GM19468 (cell line): ENCODE results near the gene ACSF3.

Experiments
- ATAC-seq: cut with Tn5 transposase; IDR thresholded peaks from one replicate; pipeline ENCODE4 v1.9.1; 2021; ENCODE audit warnings: mild to moderate bottlenecking, moderate library complexity, moderate number of reproducible peaks; ENCODE audit not compliant: unreplicated experiment; ENCODE audit errors: extremely low read depth

Gene ACSF3

GRCh38 chr16:89140981-89141883, 47.6 kb downstream of the ACSF3 start:
- no peak for ATAC-seq

GRCh38 chr16:89141884-89142267, 48.2 kb downstream of the ACSF3 start:
- ATAC-seq = no peak

DNA sequence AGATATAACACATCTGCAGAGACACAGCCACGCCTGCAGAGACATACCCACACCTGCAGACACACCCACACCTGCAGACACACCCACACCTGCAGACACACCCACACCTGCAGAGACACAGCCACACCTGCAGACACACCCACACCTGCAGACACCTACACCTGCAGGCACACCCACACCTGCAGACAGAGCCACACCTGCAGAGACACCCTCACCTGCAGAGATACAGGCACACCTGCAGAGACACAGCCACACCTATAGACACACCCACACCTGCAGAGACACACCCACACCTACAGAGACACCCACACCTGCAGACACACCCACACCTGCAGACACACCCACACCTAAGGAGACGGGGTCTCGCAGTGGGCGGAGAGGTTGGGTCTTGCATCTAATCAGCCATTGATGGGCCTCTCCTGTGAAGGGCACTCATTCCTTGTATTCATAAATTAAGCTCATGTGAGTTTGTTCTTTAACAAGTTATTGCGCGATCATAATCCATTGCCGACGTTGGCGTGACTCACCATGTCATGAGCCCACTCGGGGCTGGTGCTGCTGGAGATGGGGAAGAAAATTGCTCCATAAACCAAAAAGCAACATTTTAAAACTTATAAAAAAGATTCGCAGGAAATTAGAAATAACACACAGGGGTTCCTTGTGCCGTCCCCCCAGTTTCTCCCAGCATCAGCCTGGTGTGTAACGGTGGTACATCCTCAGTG, 49.0 kb downstream of the ACSF3 start:
- ATAC-seq = no peak

DNA sequence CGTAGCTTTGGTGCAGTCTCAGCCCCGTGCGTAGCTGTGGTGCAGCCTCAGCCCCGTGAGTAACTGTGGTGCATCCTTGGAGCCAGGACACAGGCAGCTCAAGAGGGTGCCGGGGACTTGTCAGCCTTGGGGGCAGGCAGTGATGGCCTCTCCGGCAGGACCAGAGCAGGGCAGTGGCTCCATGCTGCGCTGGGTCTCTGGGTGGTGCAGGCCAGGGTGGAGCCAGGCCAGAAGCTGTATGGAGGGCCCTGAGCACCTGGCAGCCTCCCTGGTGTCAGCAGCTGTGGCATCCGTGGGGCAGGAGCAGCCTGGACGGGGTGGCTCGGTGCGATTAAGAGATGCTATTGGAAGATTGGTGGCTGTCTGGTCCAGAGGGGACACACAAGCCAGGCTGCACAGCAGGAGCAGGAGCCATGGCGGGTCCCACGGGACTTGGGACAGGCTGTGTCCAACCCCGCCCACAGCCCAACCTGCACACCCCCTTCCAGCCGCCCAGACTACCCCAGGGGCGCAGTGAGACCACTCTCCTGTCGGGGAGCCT, 49.6 kb downstream of the ACSF3 start:
- no peak for ATAC-seq

DNA sequence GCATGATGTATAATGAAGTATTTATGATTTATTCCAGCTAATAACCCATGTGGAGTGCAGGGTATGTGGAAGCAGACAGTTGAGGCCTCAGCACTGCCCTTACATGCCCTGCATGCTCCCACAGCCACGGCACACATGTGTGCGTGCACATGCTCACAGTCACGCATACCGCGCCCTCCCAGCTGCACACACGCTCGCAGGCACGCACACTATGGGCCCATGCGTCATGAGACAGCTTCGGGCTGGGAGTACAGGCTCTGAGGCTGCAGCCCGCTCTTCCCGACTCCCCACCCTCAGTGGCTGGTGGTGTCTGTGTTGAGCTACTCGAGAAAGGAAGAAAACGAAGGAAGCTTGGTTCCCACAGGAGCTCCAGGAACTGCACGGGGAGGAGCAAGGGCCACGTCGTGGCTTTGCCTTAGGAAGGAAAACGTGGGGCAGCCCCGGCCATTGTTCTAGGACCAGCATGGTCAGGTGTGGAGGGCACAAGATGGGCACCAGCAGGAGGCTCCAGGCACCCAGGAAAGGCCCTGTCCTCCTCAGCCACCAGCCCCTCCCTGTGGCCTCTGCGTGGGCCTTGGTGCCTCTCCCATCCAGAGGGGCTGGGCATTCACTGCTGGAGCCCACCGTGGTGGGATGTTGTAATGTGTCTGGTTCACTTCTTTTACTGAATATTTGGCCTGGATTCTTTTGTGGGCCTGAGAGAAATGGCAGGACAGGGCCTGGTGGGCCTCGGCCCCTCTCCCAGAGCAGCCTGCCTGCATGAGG, 50.4 kb downstream of the ACSF3 start:
- no peak for ATAC-seq

- no peak for ATAC-seq
Observed at GRCh38 chr16:89144681-89145080, 51.0 kb downstream of the ACSF3 start.

GRCh38 chr16:89145406-89146161, 51.9 kb downstream of the ACSF3 start:
- no peak for ATAC-seq

DNA sequence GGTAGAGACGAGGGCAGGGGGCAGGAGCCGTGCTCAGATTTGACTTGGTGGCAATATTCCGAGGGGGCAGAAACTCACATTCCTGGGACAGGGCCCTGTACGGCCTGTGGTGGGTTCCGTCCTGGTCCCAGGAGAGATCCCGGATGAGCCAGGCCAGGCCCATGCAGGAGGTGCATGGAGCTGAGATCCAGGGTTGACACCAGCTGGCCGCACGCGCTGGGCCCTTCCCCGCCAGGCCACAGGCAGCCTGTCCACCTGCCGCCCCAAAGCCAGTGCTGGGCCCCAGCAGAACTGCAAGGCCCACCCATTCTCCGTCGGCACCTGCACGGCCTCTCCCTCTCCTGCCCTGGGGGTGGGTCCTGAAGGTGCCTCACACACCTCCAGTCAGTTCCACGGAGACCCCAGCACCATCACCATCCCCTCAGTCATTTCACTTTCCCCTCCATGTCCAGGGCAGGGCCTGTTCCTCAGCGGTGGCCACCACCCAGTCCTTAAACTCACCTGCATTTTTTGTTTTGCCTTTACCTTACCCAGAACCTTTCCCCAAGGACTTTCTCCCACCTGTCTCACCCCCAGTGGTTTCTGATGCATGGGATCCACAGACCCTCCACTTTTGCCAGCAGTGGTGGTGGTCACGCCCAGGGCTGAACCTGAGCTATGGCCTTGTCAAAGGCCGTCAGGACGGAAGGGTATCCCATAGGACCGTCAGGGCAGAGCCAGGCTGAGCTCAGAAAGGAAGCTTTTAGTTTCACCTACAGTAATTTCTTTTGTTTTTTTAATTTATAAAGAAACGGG, 52.8 kb downstream of the ACSF3 start:
- no peak for ATAC-seq

DNA sequence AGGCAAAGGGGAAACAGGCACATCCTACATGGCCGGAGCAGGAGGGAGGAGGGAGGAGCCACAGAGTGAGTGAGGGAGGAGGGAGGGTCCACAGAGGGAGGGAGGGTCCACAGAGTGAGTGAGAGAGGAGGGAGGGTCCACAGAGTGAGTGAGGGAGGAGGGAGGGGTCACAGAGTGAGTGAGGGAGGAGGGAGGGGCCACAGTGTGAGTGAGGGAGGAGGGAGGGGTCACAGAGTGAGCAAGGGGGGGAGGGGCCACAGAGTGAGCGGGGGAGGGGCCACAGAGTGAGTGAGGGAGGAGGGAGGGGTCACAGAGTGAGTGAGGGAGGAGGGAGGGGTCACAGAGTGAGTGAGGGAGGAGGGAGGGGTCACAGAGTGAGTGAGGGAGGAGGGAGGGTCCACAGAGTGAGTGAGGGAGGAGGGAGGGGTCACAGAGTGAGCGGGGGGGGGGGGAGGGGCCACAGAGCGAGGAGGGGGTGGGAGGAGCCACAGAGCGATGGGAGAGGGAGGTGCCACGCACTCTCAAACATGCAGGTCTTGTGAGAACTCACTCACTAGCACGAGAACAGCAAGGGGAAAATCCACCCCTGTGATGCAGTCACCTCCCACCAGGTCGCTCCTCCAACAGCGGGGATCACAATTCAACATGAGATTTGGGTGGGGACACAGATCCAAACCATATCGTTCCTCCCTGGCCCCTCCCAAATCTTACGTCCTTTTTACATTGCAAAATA, 53.6 kb downstream of the ACSF3 start:
- no peak for ATAC-seq

DNA sequence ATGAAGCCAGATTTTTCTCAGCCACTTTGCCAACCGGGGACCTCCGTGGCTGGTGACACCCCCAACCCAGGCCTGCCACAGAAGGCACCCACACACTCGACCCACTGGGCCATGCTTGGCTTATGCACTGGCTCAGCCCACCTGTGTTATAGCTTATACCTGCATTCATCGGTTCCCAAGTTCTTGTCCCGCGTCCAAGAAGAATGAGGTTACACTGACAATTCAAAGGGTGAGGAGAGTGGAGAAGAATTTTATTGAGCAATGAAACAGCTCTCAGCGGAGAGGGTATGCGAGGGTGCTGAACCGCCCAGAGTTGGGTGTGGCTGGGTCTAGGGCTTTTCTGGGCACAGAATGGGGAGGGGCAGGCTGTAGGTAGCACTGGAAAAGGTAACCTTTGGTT, 55.7 kb downstream of the ACSF3 start:
- ATAC-seq = no peak

DNA sequence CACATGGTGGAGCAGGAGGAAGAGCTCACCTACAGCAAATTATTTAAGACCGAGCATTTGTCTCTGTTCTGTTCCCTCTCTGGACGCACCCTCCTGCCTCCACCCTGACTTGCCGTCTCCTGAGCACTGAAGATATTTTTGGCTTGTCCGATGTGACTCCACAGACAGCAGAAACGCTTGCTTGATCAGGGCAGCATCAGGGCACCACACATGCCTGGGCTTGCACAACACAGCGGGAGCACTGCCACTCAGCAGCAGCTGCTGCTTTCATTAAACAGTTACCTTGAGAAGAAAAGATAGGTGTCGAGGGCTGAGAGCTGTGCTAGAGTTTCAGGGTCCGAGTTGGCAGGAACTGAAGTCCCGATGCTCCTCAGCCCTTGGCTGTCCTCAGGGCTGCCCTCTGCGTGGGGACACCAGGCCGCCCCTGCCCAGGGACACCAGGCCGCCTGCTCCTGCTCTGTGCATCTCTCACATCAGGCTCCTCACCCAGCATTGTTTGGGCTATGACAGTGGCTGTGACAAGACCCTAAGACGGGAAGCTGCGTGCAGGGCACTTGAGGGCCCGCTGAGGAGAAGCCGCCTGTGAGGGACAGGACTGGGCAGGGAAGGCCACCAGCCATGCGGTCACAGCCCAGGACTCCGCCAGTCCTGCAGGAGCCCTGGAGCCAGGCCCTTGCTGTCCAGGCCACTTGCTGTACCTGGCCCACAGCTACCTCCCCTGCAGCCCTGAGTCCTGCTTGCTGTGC, 56.6 kb downstream of the ACSF3 start:
- ATAC-seq = no peak

DNA sequence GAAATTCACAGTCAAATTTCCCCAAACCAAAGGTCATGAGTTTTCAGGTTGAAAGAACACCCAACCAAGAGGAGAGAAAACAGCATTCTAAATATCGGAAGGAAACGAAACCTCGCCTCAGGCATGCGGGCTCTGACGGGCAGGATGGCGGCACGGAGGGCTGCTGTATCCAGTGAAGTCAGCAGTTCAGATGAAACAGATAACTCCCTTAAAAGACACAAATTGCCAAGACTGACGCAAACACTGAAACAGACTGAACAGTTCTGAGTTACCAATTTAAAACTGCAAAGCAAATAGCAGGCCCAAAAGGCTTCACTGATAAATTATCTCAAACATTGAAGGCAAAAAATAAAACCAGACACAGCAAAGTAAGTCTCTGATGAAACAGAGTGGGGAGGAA, 57.3 kb downstream of the ACSF3 start:
- ATAC-seq = no peak

GRCh38 chr16:89152831-89153700, 59.4 kb downstream of the ACSF3 start:
- no peak for ATAC-seq

DNA sequence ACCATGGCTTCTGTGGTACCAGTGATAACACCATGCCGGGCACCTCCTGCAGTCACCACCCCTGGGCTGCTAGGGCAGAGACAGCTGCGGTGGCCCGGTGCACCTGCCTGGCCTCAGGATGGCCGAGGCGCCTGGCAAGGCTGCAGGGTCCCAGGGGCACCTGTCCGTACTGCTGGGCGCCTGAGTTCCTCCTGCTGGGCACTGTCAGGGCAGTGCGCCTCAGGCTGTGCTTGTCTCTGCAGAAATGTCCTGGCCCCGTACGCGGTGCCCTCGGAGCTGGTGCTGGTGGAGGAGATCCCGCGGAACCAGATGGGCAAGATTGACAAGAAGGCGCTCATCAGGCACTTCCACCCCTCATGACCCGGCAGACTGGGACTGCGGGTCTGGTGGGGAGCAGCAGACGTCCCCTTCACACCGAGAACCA, 60.2 kb downstream of the ACSF3 start:
- no peak for ATAC-seq

- no peak for ATAC-seq
Observed at GRCh38 chr16:89154390-89155183, 60.9 kb downstream of the ACSF3 start.

GRCh38 chr16:89155184-89155679, 61.6 kb downstream of the ACSF3 start:
- no peak for ATAC-seq
